Liver (tissue), 9 donors: ENCODE measurements around the gene GCLM. TPM values are rescaled to one million over a fixed set of nuclear protein-coding genes. Genes with fewer than 3 reads are reported as not detected.

Experiments
- DNase-seq: peaks from one replicate; pipeline ENCODE4 v3.0.0-alpha.2; 2017; ENCODE audit warnings: low spot score
- H3K27ac ChIP-seq, 2 donors: one replicate each; pipeline ENCODE4 v1.7.0; 2013; ENCODE audit warnings: inconsistent platforms in 2 of 2, low read length in 2 of 2, control low read depth in 1 of 2, low read depth in 1 of 2, mild to moderate bottlenecking in 1 of 2
- H3K27me3 ChIP-seq, 4 donors: one replicate each; pipeline versions ENCODE4 v1.6.1 to v1.7.0; 2013; ENCODE audit warnings: low read length in 3 of 4, inconsistent platforms in 1 of 4, mild to moderate bottlenecking in 1 of 4, moderate library complexity in 1 of 4; ENCODE audit not compliant: control insufficient read depth in 4 of 4, insufficient read depth in 4 of 4
- H3K36me3 ChIP-seq, 4 donors: one replicate each; pipeline versions ENCODE4 v1.6.1 to v1.7.0; 2013; ENCODE audit warnings: low read length in 3 of 4, mild to moderate bottlenecking in 3 of 4, low read depth in 1 of 4, moderate library complexity in 1 of 4; ENCODE audit not compliant: control insufficient read depth in 4 of 4, insufficient read depth in 3 of 4
- H3K4me1 ChIP-seq, 4 donors: one replicate each; pipeline versions ENCODE4 v1.6.1 to v1.7.0; 2013; ENCODE audit warnings: low read length in 3 of 4, mild to moderate bottlenecking in 3 of 4, moderate library complexity in 1 of 4; ENCODE audit not compliant: control insufficient read depth in 4 of 4, insufficient read depth in 4 of 4
- H3K4me3 ChIP-seq, 3 donors: one replicate each; pipeline versions ENCODE4 v1.6.1 to v1.7.0; 2013; ENCODE audit warnings: low read length in 3 of 3, control low read depth in 1 of 3, low read depth in 1 of 3, mild to moderate bottlenecking in 1 of 3
- H3K9ac ChIP-seq, 2 donors: one replicate each; pipeline ENCODE4 v1.7.0; 2013; ENCODE audit warnings: low read length in 2 of 2, mild to moderate bottlenecking in 2 of 2, moderate library complexity in 2 of 2, control low read depth in 1 of 2, low read depth in 1 of 2
- H3K9me3 ChIP-seq, 4 donors: one replicate each; pipeline versions ENCODE4 v1.6.1 to v1.7.0; 2013; ENCODE audit warnings: low read length in 3 of 4; ENCODE audit not compliant: control insufficient read depth in 4 of 4
- CTCF ChIP-seq: fragments of 150-350 bp; IDR thresholded peaks from 2 replicates; pipeline ENCODE4 v1.5.1; 2017; ENCODE audit warnings: improper control_type of control experiment, low read depth, low read length; ENCODE audit not compliant: missing input control
- EGR1 ChIP-seq, 2 donors: IDR thresholded peaks; 2 replicates each; pipeline ENCODE4 v1.6.1; 2016 to 2018; ENCODE audit warnings: antibody characterized with exemption in 2 of 2, low read depth in 2 of 2
- FOXA1 ChIP-seq: IDR thresholded peaks from 2 replicates; pipeline ENCODE4 v1.6.1; 2016; ENCODE audit warnings: antibody characterized with exemption
- FOXA2 ChIP-seq: IDR thresholded peaks from 2 replicates; pipeline ENCODE4 v1.6.1; 2016; ENCODE audit warnings: antibody characterized with exemption
- GABPA ChIP-seq, 2 donors: IDR thresholded peaks in 1 of 2; conservative IDR thresholded peaks in 1 of 2; 2 replicates each; pipeline ENCODE4 v1.6.1; 2016; ENCODE audit warnings: antibody characterized with exemption in 2 of 2, mild to moderate bottlenecking in 1 of 2, moderate library complexity in 1 of 2
- HNF4A ChIP-seq, 2 donors: conservative IDR thresholded peaks; 2 replicates each; pipeline ENCODE4 v1.6.1; 2016; ENCODE audit warnings: antibody characterized with exemption in 2 of 2, mild to moderate bottlenecking in 2 of 2
- HNF4G ChIP-seq: IDR thresholded peaks from 2 replicates; pipeline ENCODE4 v1.6.1; 2016; ENCODE audit warnings: antibody characterized with exemption
- MAX ChIP-seq: IDR thresholded peaks from 2 replicates; pipeline ENCODE4 v1.6.1; 2016; ENCODE audit warnings: antibody characterized with exemption
- NR2F2 ChIP-seq: IDR thresholded peaks from 2 replicates; pipeline ENCODE4 v1.6.1; 2016; ENCODE audit warnings: antibody characterized with exemption
- RAD21 ChIP-seq, 2 donors: IDR thresholded peaks; 2 replicates each; pipeline ENCODE4 v1.6.1; 2016; ENCODE audit warnings: antibody characterized with exemption in 2 of 2, mild to moderate bottlenecking in 2 of 2
- RXRA ChIP-seq, 2 donors: IDR thresholded peaks; 2 replicates each; pipeline ENCODE4 v1.6.1; 2017 to 2018; ENCODE audit warnings: antibody characterized with exemption in 2 of 2, mild to moderate bottlenecking in 1 of 2
- TAF1 ChIP-seq: conservative IDR thresholded peaks from 2 replicates; pipeline ENCODE4 v1.6.1; 2016; ENCODE audit warnings: antibody characterized with exemption, mild to moderate bottlenecking
- YY1 ChIP-seq: IDR thresholded peaks from 2 replicates; pipeline ENCODE4 v1.6.1; 2016; ENCODE audit warnings: antibody characterized with exemption, mild to moderate bottlenecking
- ZBTB33 ChIP-seq: IDR thresholded peaks from 2 replicates; pipeline ENCODE4 v1.6.1; 2016; ENCODE audit warnings: antibody characterized with exemption
- WGBS: extraction: QIAGEN DNeasy Blood & Tissue Kit; methylation state at CpG from one replicate; pipeline ENCODE4 v1.1.7; 2013; 5-methylcytosine and 5-hydroxymethylcytosine counted together
- polyA plus RNA-seq, 2 donors: library from polyadenylated mRNA; stranded (reverse) in 1 of 2; unstranded in 1 of 2; fragments of 200-250 nt in 1 of 2; fragments of >200 nt in 1 of 2; fragmentation: Nextera tagmentation in 1 of 2; extraction: Ambion mirVana in 1 of 2; gene quantifications; one replicate each; pipeline versions ENCODE4 v1.2.1 to v1.2.3, GENCODE V29; 2013 to 2015
- total RNA-seq, 2 donors: library from RNA; depleted of rRNA; stranded (reverse); fragments of >200 nt; gene quantifications; one replicate each; pipeline ENCODE4 v1.2.3, GENCODE V29; 2014
- donor health status: healthy.
- donor health status: healthy.
- donor health status: healthy.
- donor health status: healthy.
- donor health status: healthy.

The GCLM gene
- total and polyA plus RNA-seq, 4 donors = 8.9 to 49.1 (median 16.7) TPM

- Histone ChIP-seq H3K4me1 (peaks cover 0 to 14% (median 6%) of the 10 kb centered on the region in 4 donors), H3K27me3 (no peaks in the 10 kb centered on the region), H3K9ac (no peak overlapping the region), H3K4me3 (no peak overlapping the region), H3K27ac (no peak overlapping the region), H3K36me3 (no peaks in the 10 kb centered on the region), H3K9me3 (no peaks in the 10 kb centered on the region)
- DNase-seq = no peak
- 89% methylated on average over 5 of the region's 5 CpGs for WGBS
- TF ChIP-seq FOXA1 (no peak), TAF1 (no peak), EGR1 (IDR thresholded peaks at IDR 0.05; ENCODE audit: low read depth in 2 of 2) (no peak), CTCF (no peak), ZBTB33 (no peak), HNF4G (no peak)
Observed at GRCh38 chr1:93842750-93843500, 66.3 kb downstream of the GCLM start.

GRCh38 chr1:93841771-93842170 lies 67.5 kb downstream of the GCLM start:
- WGBS = 98% methylated on average over 3 of the region's 3 CpGs
- TF ChIP-seq RAD21 (IDR thresholded peaks at IDR 0.05) (no peak), EGR1 (IDR thresholded peaks at IDR 0.05; ENCODE audit: low read depth in 2 of 2) (no peak), MAX (no peak), RXRA (IDR thresholded peaks at IDR 0.05) (no peak), CTCF (no peak), NR2F2 (no peak), HNF4A (conservative IDR thresholded peaks at IDR 0.05) (no peak), ZBTB33 (no peak), YY1 (no peak), FOXA2 (no peak), GABPA (IDR thresholded peaks at IDR 0.05 in 1 of 2, conservative IDR thresholded peaks at IDR 0.05 in 1 of 2) (no peak)

More at GRCh38 chr1:93841771-93842170, 67.5 kb downstream of the GCLM start:
- no peaks in the 10 kb centered on the region for H3K36me3 ChIP-seq
- H3K27ac ChIP-seq = no peak overlapping the region
- no peak overlapping the region for H3K4me3 ChIP-seq
- no peaks in the 10 kb centered on the region for H3K27me3 ChIP-seq
- no peaks in the 10 kb centered on the region for H3K9me3 ChIP-seq
- DNase-seq = no peak
- no peak overlapping the region for H3K9ac ChIP-seq
- peaks cover 0 to 13% (median 6%) of the 10 kb centered on the region in 4 donors for H3K4me1 ChIP-seq
